ENCODE results near the gene CMTM8.

CMTM8 gene

DNA sequence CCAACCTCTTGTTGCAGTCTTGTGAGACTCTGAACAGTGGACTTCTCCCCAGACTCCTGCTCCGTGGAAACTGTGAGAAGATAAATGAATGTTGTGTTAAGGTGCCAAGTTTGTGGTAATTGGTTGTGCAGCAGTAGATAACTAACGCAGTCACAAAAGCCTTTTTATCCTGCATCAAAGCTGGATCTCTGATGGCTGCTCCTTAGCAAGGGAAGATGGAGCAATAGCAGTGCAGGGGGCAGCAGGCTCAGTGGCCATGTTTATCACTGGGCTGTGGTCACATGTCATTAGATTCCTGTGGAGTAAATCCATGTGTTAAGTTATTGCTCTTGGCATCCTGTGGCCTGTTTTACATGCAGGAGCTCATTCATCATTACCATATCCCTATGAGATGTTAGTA, 166.7 kb downstream of the CMTM8 start:
- Mint-ChIP-seq H3K27me3 (no peaks in the 10 kb centered on the region), H3K27ac (ENCODE audit: low read depth) (peak overlapping the region; percentile 67), H3K36me3 (ENCODE audit: insufficient read depth) (peaks cover 11% of the 10 kb centered on the region), H3K4me3 (no peak overlapping the region), H3K9me3 (no peaks in the 10 kb centered on the region), H3K4me1 (peaks cover 77% of the 10 kb centered on the region)
- ATAC-seq (replicated peaks; ENCODE audit: extremely low read depth, poor library complexity, severe bottlenecking) (no peak), DNase-seq (ENCODE audit: low spot score in 2 of 2) (no peak)

DNA sequence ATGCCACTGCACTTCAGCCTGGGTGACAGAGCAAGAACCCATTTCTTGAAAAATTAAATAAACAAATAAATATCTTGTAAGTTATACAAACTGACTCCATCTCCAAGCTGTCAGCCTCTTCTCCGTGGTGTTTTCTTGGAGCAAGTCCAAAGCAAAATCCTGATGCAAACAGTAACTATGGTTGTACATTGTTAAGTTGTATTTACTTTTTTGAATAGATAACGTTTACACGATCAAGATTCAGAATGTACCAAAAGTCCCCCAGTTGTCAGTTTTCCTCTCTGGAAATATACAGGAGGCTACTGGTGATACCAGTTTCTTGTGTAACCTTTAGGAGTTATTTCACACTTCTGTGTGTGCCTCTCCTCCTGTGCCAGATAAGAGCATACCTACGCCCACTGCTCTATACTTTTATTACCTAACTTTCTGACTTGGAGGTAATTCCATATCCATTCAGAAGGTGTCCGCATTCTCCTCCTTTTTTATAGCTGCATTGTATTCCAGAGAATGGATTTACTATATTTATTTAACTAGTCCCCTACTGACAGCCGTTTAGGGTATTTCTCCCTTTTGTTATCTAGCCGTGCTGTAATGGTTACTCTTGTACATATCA, 167.3 kb downstream of the CMTM8 start:
- Mint-ChIP-seq H3K27me3 (no peaks in the 10 kb centered on the region), H3K4me3 (no peak overlapping the region), H3K36me3 (ENCODE audit: insufficient read depth) (peaks cover 12% of the 10 kb centered on the region), H3K27ac (ENCODE audit: low read depth) (no peak overlapping the region), H3K9me3 (no peaks in the 10 kb centered on the region), H3K4me1 (peaks cover 75% of the 10 kb centered on the region)
- DNase-seq (ENCODE audit: low spot score in 2 of 2) (no peak), ATAC-seq (replicated peaks; ENCODE audit: extremely low read depth, poor library complexity, severe bottlenecking) (no peak)

DNA sequence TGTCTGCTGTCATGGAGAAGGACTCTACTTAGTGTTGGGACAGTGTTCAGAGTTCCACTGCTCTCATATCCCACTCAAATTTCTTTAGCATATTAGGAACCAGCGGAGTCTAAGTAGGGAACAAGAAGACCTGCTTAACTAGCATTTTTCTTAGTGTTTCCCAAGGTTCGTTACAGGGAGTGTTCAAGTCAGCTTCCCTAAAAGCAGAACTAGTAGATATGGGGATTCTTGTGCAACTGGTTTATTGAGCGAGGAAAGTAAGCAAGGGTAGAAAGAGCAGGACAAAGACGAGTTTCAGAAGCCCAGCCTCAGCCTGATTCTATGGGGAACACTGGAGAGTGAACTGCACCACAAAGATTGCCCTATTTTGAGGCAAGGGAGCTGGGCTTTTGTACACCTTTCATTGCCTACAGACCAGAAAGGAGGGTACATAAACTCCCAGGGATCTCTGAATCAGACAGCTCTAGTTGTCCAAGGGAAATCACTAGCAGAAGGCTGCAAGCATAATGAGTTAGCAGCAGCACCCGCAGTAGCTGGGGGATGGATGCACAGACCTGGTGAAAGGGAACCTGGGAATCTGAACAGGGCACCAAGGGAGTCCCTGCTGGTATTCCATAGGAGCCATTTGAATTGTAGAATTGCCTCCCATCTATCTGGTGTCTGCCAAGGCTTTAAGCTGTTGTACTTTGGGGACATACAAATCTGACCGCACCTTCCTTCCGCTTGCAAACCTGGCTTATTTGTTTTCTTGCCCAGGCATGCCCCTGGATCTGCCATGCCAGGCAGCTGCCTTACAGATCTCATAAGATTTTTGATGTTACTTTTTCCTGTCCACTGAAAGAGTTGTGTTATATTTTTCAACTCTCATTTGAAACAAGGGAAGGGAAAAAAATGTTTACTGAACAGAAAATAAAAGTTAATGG, 168.3 kb downstream of the CMTM8 start:
- no peak overlapping the region for H3K27ac Mint-ChIP-seq (ENCODE audit: low read depth)
- ATAC-seq (replicated peaks; ENCODE audit: extremely low read depth, poor library complexity, severe bottlenecking) (no peak), DNase-seq (ENCODE audit: low spot score in 2 of 2) (no peak)
- no peak overlapping the region for H3K4me3 Mint-ChIP-seq
- H3K9me3 Mint-ChIP-seq: no peaks in the 10 kb centered on the region
- no peaks in the 10 kb centered on the region for H3K27me3 Mint-ChIP-seq
- peaks cover 75% of the 10 kb centered on the region for H3K4me1 Mint-ChIP-seq
- peaks cover 13% of the 10 kb centered on the region for H3K36me3 Mint-ChIP-seq (ENCODE audit: insufficient read depth)

DNA sequence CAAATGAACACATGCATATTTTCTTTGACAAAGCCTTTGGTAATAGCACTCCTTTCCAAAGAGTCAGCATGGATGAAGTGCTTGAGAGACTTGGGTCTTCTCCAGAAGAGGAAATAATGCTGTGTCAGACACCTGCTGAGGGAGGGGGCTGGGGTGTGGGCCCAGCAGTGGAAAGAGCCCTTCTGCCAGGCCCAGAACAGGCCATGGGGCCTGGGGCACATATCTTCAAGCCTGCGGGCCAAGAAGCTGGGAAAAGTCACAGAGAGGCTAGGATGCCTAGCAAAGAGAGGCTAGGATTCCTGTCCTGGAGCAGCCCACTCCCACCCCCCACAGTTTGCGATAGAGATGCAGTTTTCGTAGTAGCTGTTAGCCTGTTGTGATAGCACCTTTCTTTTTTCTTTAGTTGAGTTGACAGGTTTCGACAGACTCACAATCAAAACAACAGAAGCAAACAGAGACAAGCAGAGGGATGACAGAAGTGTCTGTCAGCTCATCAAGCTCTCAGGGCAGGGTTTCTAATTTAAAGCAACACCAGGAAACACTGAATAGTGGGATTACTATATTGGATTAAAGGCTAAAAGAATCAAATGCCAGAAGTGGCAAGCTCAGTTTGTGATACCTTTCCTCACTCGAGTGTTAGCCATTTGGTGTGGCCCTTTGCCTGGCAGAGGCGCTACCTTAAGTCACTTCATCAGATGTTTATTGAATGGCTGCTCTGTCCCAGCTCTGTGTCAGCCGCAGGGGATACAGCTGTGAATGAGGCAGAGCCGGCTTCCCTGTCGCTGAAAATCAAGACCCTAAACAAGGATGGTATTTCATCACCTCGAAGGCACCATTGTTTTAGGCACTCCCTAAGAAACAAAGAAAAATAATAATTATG, 172.1 kb downstream of the CMTM8 start:
- no peak for DNase-seq (ENCODE audit: low spot score in 2 of 2)
- Mint-ChIP-seq H3K4me1 (peaks cover 65% of the 10 kb centered on the region), H3K36me3 (ENCODE audit: insufficient read depth) (peaks cover 6% of the 10 kb centered on the region)

DNA sequence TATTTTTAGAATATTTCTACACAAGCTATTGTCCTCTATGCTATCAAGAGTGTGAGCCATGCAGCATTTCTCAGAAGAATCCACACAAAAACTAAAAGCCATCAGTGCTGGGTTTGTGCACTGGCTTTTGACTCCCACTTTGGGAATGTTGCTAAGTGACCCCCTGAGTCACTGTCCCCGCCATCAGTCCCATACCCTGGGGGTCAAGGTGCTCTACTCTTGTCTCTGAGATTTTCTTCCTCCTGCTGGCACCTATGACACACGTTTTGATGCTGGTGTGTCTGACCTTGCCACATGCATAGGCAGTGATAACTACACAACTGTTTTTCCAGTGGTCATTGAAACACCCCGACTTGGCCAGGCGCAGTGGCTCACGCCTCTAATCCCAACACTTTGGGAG, 173.0 kb downstream of the CMTM8 start:
- DNase-seq (ENCODE audit: low spot score in 2 of 2) (no peak), ATAC-seq (replicated peaks; ENCODE audit: extremely low read depth, poor library complexity, severe bottlenecking) (no peak)
- Mint-ChIP-seq H3K4me1 (peaks cover 63% of the 10 kb centered on the region), H3K27me3 (no peaks in the 10 kb centered on the region), H3K36me3 (ENCODE audit: insufficient read depth) (peaks cover 6% of the 10 kb centered on the region), H3K4me3 (no peak overlapping the region), H3K9me3 (no peaks in the 10 kb centered on the region), H3K27ac (ENCODE audit: low read depth) (no peak overlapping the region)

More for the DNA sequence above, 172.1 kb downstream of the CMTM8 start:
- H3K9me3 Mint-ChIP-seq: no peaks in the 10 kb centered on the region
- no peak overlapping the region for H3K4me3 Mint-ChIP-seq
- peak overlapping the region; percentile 61 for H3K27ac Mint-ChIP-seq (ENCODE audit: low read depth)
- no peaks in the 10 kb centered on the region for H3K27me3 Mint-ChIP-seq
- no peak for ATAC-seq (replicated peaks; ENCODE audit: extremely low read depth, poor library complexity, severe bottlenecking)

DNA sequence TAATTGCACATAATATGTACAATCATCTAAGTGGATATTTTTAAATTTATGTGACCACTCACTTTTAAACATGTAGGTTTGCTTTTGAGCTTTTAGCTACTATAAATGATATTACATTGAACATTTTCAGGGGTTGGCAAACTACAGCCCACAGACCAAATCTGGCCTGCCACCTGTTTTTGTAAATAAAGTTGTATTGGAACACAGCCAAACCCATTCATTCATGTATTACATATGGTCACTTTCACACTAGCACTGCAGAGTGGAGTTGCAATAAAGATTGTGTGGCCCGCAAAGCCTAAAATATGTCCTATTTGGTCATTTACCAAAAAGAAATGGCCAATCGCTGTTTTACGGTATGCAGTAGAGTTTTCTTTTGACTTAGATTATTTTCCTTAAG, 174.4 kb downstream of the CMTM8 start:
- DNase-seq (ENCODE audit: low spot score in 2 of 2) (no peak), ATAC-seq (replicated peaks; ENCODE audit: extremely low read depth, poor library complexity, severe bottlenecking) (no peak)
- Mint-ChIP-seq H3K4me1 (peaks cover 55% of the 10 kb centered on the region), H3K9me3 (no peaks in the 10 kb centered on the region), H3K36me3 (ENCODE audit: insufficient read depth) (peaks cover 3% of the 10 kb centered on the region), H3K4me3 (no peak overlapping the region), H3K27ac (ENCODE audit: low read depth) (no peak overlapping the region), H3K27me3 (no peaks in the 10 kb centered on the region)

DNA sequence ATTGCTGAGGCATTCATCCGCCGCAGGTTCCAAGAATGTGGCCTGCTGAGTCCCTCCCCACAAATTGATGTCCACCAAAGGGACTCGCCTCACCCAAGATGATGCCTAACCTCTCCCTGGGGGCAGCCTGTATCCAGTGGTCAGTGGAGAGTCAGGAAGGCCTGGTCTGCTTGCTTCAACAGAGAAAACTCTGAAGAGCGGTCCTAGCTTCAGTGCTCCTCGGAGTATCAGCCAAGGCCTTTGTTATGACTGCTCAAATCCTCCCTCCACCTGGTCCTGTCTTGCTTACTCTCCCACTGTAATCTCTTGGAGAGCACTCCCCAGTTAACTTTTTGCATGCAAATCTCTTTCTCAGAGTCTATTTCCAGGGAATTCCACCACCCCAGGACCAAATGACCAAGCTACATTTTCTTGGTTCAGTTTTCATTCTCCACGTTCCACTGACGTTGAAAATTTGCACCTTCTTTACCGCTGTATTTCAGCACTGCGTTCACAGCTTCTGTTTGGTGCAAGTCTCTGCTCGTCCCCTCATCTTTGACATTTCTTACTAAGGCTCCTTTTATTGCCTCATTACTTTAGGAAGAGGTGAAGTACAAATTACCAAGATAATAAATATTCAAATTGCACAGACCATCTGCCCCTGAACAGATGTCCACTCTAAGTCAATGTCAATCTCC, 175.5 kb downstream of the CMTM8 start:
- ATAC-seq (replicated peaks; ENCODE audit: extremely low read depth, poor library complexity, severe bottlenecking) (peak; percentile 50), DNase-seq (ENCODE audit: low spot score in 2 of 2) (no peak)
- H3K36me3 Mint-ChIP-seq (ENCODE audit: insufficient read depth): peaks cover 5% of the 10 kb centered on the region
- H3K27ac Mint-ChIP-seq (ENCODE audit: low read depth): peak overlapping the region; percentile 66
- H3K27me3 Mint-ChIP-seq: no peaks in the 10 kb centered on the region
- no peaks in the 10 kb centered on the region for H3K9me3 Mint-ChIP-seq
- peak overlapping the region; percentile 62 for H3K4me3 Mint-ChIP-seq
- peaks cover 58% of the 10 kb centered on the region for H3K4me1 Mint-ChIP-seq

DNA sequence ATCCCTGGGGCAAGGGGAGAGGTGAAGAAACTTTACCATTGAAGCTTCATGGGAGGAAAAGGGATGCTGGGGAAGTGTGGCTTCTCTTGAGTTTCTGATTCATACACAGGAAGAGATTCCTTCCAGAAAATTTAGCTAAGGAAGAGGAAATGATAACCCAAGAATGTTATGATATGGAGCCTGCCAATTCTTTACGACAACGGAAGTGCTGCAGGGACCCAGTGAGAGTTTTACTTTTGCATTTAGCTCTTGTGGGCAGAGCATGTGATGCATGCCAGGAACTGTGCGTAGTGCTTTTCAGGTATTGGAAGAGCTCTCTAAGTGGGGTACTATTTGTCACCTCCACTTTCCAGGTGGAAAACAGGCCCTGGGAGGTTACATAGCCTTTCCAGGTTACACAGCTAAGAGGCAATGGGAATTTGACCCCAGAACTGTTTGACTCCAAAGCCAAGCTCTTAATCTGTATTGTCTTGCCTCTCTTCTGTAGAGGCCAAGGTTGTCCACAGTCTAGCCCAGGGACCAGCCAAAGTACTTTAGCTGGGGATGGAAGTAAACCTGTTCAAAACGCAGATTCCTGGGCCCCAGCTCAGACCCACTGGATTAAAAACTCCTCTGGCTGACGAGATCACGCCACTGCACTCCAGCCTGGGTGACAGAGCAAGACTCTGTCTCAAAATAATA, 176.2 kb downstream of the CMTM8 start:
- ATAC-seq (replicated peaks; ENCODE audit: extremely low read depth, poor library complexity, severe bottlenecking): peak; percentile 96
- Mint-ChIP-seq H3K27me3 (no peaks in the 10 kb centered on the region), H3K36me3 (ENCODE audit: insufficient read depth) (peaks cover 5% of the 10 kb centered on the region), H3K4me1 (peaks cover 61% of the 10 kb centered on the region), H3K4me3 (peak overlapping the region; percentile 62), H3K27ac (ENCODE audit: low read depth) (peak overlapping the region; percentile 66), H3K9me3 (no peaks in the 10 kb centered on the region)
- no peak for DNase-seq (ENCODE audit: low spot score in 2 of 2)

- DNase-seq (ENCODE audit: low spot score in 2 of 2): no peak
- no peak for ATAC-seq (replicated peaks; ENCODE audit: extremely low read depth, poor library complexity, severe bottlenecking)
- peaks cover 7% of the 10 kb centered on the region for H3K36me3 Mint-ChIP-seq (ENCODE audit: insufficient read depth)
- no peaks in the 10 kb centered on the region for H3K27me3 Mint-ChIP-seq
- peak overlapping the region; percentile 96 for H3K27ac Mint-ChIP-seq (ENCODE audit: low read depth)
- peaks cover 86% of the 10 kb centered on the region for H3K4me1 Mint-ChIP-seq
- peak overlapping the region; percentile 54 for H3K4me3 Mint-ChIP-seq
- no peaks in the 10 kb centered on the region for H3K9me3 Mint-ChIP-seq
Measured at GRCh38 chr3:32419742-32420125, 181.3 kb downstream of the CMTM8 start.

Measured in central memory CD8-positive, alpha-beta T cell (primary cell).